Dendritic cell treated with granulocyte-macrophage colony-stimulating factor and Interleukin-4, amounts not matched to agents 40 ng/mL and 50 ng/mL, for 4 days (primary cell): ENCODE results near the gene CLCNKA.
"Not testable (repeated sequence)": the region's sequence is repeated elsewhere in the genome, so short reads cannot be mapped to it uniquely, and the experiment has no call there.

Experiments used
- H3K27ac Mint-ChIP-seq: one replicate; pipeline ENCODE4 v1.8.0; 2022; ENCODE audit warnings: mild to moderate bottlenecking, mixed read lengths
- H3K27me3 Mint-ChIP-seq: one replicate; pipeline ENCODE4 v1.8.0; 2022; ENCODE audit warnings: mild to moderate bottlenecking, mixed read lengths
- H3K36me3 Mint-ChIP-seq: one replicate; pipeline ENCODE4 v1.8.0; 2022; ENCODE audit warnings: low read depth, mixed read lengths
- H3K4me1 Mint-ChIP-seq: one replicate; pipeline ENCODE4 v1.8.0; 2022; ENCODE audit warnings: low read depth, mixed read lengths
- H3K4me3 Mint-ChIP-seq: one replicate; pipeline ENCODE4 v1.8.0; 2022; ENCODE audit warnings: mild to moderate bottlenecking, moderate library complexity, mixed read lengths
- H3K9me3 Mint-ChIP-seq: one replicate; pipeline ENCODE4 v1.8.0; 2022; ENCODE audit warnings: mixed read lengths
- intact Hi-C: fragments of 100-400 bp; cut with micrococcal nuclease; formaldehyde crosslinking; loops from one replicate; pipeline ENCODE4 v1.15.0; 2022

CLCNKA gene

DNA sequence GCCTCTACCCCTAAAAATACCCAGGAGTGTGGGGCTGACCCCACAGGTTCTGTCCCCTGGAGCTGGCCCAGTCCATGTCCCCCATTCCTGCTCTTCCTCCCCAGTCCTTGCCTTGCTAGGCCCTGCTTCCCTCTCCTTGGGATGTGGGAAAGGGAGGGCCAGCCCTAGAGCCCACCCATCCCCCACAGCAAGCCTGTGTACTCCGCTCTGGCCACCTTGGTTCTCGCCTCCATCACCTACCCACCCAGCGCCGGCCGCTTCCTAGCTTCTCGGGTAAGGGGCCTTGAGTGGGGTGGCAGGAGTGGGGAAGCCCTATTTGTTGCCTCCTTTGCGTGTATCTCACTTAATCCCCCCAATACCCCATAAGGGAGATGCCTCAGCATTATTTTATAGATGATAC, 28.5 kb downstream of the CLCNKA start:
- no peak overlapping the region for H3K4me3 Mint-ChIP-seq
- no peaks in the 10 kb centered on the region for H3K9me3 Mint-ChIP-seq
- intact Hi-C loops, result no loop called here
- peaks cover 10% of the 10 kb centered on the region for H3K4me1 Mint-ChIP-seq
- H3K36me3 Mint-ChIP-seq, result no peaks in the 10 kb centered on the region
- peaks cover 35% of the 10 kb centered on the region for H3K27me3 Mint-ChIP-seq
- H3K27ac Mint-ChIP-seq, result no peak overlapping the region

DNA sequence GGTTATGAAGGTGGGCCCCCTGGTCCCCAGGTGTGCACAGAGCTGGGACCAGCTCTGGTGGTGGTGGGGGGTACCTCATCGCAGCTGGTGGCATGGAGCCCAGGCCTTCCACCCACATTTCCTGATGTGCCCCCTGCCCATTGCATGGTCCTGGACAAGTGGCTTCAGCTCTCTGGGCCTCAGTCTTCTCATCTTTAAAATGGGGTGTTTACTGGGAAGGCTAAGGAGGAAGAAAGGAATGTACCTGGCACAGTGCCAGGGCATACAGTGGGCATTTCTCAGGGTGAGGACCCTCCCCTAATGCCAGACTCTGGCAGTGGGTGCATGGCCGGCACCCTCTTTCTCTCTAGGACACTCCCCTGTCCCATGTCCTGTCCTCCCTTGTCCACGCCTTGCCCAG, 29.2 kb downstream of the CLCNKA start:
- Mint-ChIP-seq H3K27me3 (peaks cover 35% of the 10 kb centered on the region), H3K27ac (no peak overlapping the region), H3K4me3 (no peak overlapping the region), H3K4me1 (peaks cover 11% of the 10 kb centered on the region), H3K9me3 (no peaks in the 10 kb centered on the region), H3K36me3 (no peaks in the 10 kb centered on the region)
- intact Hi-C loops, result no loop called here

- peaks cover 30% of the 10 kb centered on the region for H3K27me3 Mint-ChIP-seq
- H3K4me1 Mint-ChIP-seq, result peaks cover 14% of the 10 kb centered on the region
- H3K4me3 Mint-ChIP-seq, H3K27ac Mint-ChIP-seq, H3K36me3 Mint-ChIP-seq, H3K9me3 Mint-ChIP-seq, intact Hi-C loops: not testable (repeated sequence)
Measured at GRCh38 chr1:16051949-16052348, 30.1 kb downstream of the CLCNKA start.

GRCh38 chr1:16053781-16054502, 32.1 kb downstream of the CLCNKA start:
- Mint-ChIP-seq H3K27ac (no peak overlapping the region), H3K36me3 (no peaks in the 10 kb centered on the region), H3K4me1 (peaks cover 9% of the 10 kb centered on the region), H3K9me3 (no peaks in the 10 kb centered on the region), H3K4me3 (no peak overlapping the region), H3K27me3 (peaks cover 22% of the 10 kb centered on the region)
- intact Hi-C loops, result no loop called here

DNA sequence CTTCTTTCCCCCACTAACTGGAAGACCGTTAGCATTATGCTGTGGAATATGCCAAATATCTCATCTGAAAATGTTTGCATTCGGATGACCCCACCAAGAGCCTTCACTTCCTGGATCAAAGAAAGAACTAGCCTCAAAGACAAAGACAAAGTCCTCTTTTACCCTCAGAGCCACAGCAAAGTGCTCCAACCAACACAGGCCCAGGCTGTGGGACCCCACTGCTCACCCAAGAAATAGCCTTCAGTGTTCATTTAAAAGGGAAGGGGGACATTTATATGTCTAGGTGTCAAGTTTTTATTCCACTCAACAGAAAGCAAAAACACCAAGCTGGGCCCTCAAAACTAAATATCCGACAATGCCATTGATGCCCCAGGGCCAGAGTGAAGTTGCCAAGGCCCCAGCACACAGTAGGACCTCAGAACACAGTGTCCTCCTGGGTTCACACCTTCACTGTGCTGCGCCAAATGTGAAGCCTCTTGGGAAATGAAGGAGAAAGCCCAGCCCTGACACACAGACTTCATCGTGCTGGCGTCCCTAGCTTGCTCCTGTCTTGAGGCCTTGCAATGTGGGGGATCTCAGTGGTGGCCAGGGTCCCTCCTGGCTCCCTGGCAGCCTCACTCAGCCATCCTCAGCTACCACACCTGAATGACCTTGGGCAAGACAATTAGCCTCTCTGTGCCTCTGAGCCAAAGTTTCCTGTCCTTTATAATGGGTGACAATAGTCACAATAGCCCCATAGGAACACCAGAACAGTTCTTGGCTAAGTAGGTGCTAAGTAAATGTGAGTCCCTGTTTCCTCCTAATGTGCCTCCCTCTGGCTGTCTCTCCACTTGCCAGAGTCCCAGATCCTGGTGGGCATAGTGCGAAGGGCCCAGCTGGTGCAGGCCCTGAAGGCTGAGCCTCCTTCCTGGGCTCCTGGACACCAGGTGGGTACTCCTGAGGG, 33.0 kb downstream of the CLCNKA start:
- H3K36me3 Mint-ChIP-seq, result no peaks in the 10 kb centered on the region
- H3K4me3 Mint-ChIP-seq, result no peak overlapping the region
- H3K27me3 Mint-ChIP-seq, result peaks cover 12% of the 10 kb centered on the region
- H3K27ac Mint-ChIP-seq, result no peak overlapping the region
- intact Hi-C loops, result no loop called here
- no peaks in the 10 kb centered on the region for H3K9me3 Mint-ChIP-seq
- H3K4me1 Mint-ChIP-seq, result peaks cover 8% of the 10 kb centered on the region

GRCh38 chr1:16055613-16056520, 34.0 kb downstream of the CLCNKA start:
- Mint-ChIP-seq H3K4me1 (peaks cover 8% of the 10 kb centered on the region), H3K9me3 (no peaks in the 10 kb centered on the region), H3K4me3 (no peak overlapping the region), H3K27ac (no peak overlapping the region), H3K36me3 (no peaks in the 10 kb centered on the region), H3K27me3 (peaks cover 8% of the 10 kb centered on the region)
- intact Hi-C loops, result loop anchor here (1.0 kb wide), 1 partner anchor 47 kb away; no protein-coding TSS in a partner anchor

GRCh38 chr1:16056521-16056912, 34.7 kb downstream of the CLCNKA start:
- H3K27me3 Mint-ChIP-seq, H3K27ac Mint-ChIP-seq, H3K9me3 Mint-ChIP-seq, H3K4me1 Mint-ChIP-seq, H3K4me3 Mint-ChIP-seq, H3K36me3 Mint-ChIP-seq: not testable (repeated sequence)
- intact Hi-C loops, result loop anchor here (1.0 kb wide), 1 partner anchor 47 kb away; no protein-coding TSS in a partner anchor

DNA sequence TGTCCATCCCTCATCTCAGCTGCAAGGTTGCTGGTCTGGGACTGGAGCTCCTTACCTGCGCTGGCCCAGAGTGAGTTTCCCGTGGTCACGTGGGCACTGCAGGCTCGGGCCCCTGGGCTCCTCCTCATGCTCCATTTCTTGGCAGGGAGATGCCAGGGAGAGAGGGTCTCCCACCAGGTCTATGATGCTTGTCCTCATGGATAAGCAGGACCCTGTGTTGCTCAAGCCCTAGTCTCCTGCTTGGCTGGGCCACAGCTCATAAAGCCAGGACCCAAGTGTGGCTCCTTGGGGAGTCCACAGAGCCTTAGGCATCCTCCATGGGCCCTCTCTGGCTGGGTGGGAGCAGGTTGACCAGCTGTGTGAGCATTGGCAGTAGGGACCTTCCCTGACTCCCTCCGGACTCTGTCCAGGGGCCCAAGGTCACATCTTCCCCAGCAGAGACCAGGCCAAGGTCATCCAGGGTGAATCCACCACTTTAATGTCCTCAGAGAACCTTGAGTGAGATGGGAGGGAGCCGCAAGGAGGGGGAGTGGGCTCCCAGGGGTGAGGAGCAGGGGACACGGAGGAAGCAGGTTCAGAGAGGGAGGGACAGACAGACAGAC, 35.6 kb downstream of the CLCNKA start:
- H3K27me3 Mint-ChIP-seq, intact Hi-C loops, H3K36me3 Mint-ChIP-seq, H3K27ac Mint-ChIP-seq, H3K4me1 Mint-ChIP-seq, H3K4me3 Mint-ChIP-seq, H3K9me3 Mint-ChIP-seq: not testable (repeated sequence)

DNA sequence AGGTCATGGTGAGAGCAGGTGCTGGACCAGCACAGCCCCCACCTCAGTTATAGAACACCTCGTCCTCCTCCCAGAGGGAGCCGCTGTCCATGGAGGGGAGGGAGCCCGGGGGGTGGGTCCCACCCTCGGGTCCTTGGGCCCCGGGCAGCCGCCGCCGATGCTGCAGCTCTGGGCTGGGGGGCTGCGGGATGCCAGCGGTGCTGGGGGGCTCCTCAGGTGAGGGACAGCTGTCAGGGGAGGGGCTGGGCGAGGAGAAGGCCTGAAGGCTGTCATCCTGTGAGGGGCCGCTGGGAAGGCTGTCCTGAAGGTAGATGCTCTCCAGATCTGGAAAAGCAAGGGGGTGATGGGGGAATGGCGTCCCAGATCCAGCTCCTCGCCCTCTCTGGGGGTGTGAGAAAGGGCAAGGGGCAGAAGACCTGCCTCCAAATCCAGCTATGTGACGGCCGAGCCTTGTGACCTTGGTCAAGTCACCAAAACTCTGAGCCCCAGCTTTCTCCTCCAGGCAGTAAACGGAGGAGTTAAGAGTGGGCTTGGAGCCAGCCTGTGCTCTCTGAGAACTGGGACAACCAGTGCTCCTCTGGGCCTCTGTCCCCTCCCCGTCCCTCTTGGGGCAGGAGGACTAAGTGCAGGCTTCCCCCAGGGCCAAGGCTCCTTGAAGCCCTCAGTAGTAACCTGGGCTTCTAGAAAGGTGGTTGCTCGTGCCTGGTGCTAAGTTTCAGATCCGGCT, 36.7 kb downstream of the CLCNKA start:
- H3K36me3 Mint-ChIP-seq, H3K4me1 Mint-ChIP-seq, H3K9me3 Mint-ChIP-seq, intact Hi-C loops, H3K4me3 Mint-ChIP-seq, H3K27ac Mint-ChIP-seq: not testable (repeated sequence)
- H3K27me3 Mint-ChIP-seq, result peaks cover 11% of the 10 kb centered on the region

- Mint-ChIP-seq H3K9me3 (no peaks in the 10 kb centered on the region), H3K27ac (no peak overlapping the region), H3K36me3 (no peaks in the 10 kb centered on the region), H3K27me3 (peaks cover 33% of the 10 kb centered on the region), H3K4me3 (no peak overlapping the region), H3K4me1 (peaks cover 10% of the 10 kb centered on the region)
- intact Hi-C loops, result no loop called here
Measured at GRCh38 chr1:16061266-16061665, 39.4 kb downstream of the CLCNKA start.

DNA sequence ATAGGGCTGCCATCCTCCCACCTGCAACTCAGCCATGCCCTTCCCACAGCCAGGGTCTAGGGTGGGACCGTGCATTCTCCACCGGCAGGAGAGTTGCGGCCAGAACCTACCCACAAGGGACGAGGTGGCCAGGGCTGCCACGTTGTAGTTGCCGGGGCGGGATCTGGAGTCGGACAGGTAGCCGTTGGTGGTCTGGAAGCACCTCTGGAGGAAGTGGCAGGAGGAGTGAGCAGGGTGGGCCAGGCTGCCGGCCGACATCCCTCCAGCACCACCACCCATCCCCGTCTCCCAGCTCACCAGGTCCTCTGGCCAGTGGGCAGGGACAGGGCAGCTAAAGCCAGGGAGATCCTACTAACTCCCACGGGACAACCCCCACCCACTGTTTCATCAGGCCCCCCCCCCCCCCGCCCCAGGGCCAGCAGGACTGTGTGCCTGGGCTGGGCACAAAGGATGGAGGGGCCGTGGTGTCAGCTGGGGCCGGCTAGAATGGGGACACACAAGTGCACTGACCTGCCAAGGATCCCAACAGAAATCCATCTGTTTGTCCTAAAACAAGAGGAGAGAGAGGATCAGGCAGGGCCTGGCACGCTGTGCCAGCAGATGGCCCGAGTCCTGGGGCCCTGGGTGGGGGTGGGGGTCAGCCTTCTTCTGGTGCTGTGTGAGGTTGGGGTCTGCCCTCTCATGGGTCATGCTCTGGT, 40.3 kb downstream of the CLCNKA start:
- H3K27me3 Mint-ChIP-seq, result peaks cover 33% of the 10 kb centered on the region
- H3K4me3 Mint-ChIP-seq, H3K9me3 Mint-ChIP-seq, H3K27ac Mint-ChIP-seq, H3K4me1 Mint-ChIP-seq, H3K36me3 Mint-ChIP-seq, intact Hi-C loops: not testable (repeated sequence)

DNA sequence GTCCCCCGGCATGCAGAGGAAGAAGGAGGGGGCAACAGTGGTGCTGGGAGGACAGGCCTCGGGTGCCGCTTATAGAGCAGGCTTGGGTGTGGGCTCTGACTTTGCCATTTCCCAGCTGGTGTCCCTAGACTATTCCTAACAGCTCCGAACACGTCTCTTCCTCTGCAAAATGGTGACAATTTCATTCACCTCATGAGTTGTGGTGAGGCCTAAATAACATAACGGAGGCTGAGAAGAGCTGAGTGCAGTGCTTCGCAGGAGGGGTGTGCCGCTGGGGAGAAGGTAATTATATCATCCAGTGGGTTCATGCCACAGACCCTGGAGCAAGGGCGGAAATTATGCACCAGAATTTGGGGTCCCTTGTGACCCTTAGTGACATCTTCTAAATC, 40.8 kb downstream of the CLCNKA start:
- H3K9me3 Mint-ChIP-seq, H3K27ac Mint-ChIP-seq, intact Hi-C loops, H3K4me3 Mint-ChIP-seq, H3K36me3 Mint-ChIP-seq, H3K4me1 Mint-ChIP-seq: not testable (repeated sequence)
- H3K27me3 Mint-ChIP-seq, result peaks cover 35% of the 10 kb centered on the region
